Putamen (tissue), 1 donor: ENCODE results near the gene NFIA.
"Not testable (repeated sequence)": the region's sequence is repeated elsewhere in the genome, so short reads cannot be mapped to it uniquely, and the experiment has no call there.

Experiments used
- DNase-seq: peaks from one replicate; pipeline ENCODE4 v3.0.0-alpha.2; 2016; ENCODE audit warnings: low spot score

The NFIA gene

GRCh38 chr1:61058483-61059245, 23.7 kb upstream of the NFIA start:
- no peak for DNase-seq

GRCh38 chr1:61061601-61062000, 20.8 kb upstream of the NFIA start:
- not testable (repeated sequence) for DNase-seq

GRCh38 chr1:61064673-61065072, 17.7 kb upstream of the NFIA start:
- DNase-seq: no peak

- no peak for DNase-seq
Measured at GRCh38 chr1:61067446-61068019, 14.8 kb upstream of the NFIA start.

GRCh38 chr1:61070054-61070453, 12.3 kb upstream of the NFIA start:
- DNase-seq: no peak

GRCh38 chr1:61071205-61072130, 10.9 kb upstream of the NFIA start:
- DNase-seq: no peak

GRCh38 chr1:61073871-61074270, 8.5 kb upstream of the NFIA start:
- no peak for DNase-seq

GRCh38 chr1:61075833-61076232, 6.5 kb upstream of the NFIA start:
- DNase-seq: not testable (repeated sequence)

- DNase-seq: peak; percentile 91
Measured at GRCh38 chr1:61076728-61077675, 5.4 kb upstream of the NFIA start.

GRCh38 chr1:61077676-61078541, 4.5 kb upstream of the NFIA start:
- DNase-seq: peak; percentile 99

- no peak for DNase-seq
Measured at GRCh38 chr1:61078618-61079295, 3.6 kb upstream of the NFIA start.

- DNase-seq: no peak
Measured at GRCh38 chr1:61079296-61079897, 3.0 kb upstream of the NFIA start.

- DNase-seq: peak; percentile 94
Measured at GRCh38 chr1:61079898-61080336, 2.4 kb upstream of the NFIA start.

GRCh38 chr1:61080413-61081143, 1.8 kb upstream of the NFIA start:
- DNase-seq: no peak

GRCh38 chr1:61081144-61081685, 1.1 kb upstream of the NFIA start:
- DNase-seq: no peak

GRCh38 chr1:61081686-61082310, 563 bp upstream of the NFIA start:
- no peak for DNase-seq

- no peak for DNase-seq
Measured at GRCh38 chr1:61083013-61083806, 849 bp downstream of the NFIA start.
